GM12891 (cell line): ENCODE data around the gene ZFP42.

Experiments used
- POLR2A ChIP-seq: IDR thresholded peaks from 2 replicates; pipeline ENCODE4 v1.6.1; 2011; ENCODE audit warnings: low read depth, low read length, control low read depth
- POLR2AphosphoS5 ChIP-seq: IDR thresholded peaks from 2 replicates; pipeline ENCODE4 v1.6.1; 2011; ENCODE audit warnings: low read depth, low read length, control low read depth
- SPI1 ChIP-seq: IDR thresholded peaks from 2 replicates; pipeline ENCODE4 v1.6.1; 2011; ENCODE audit warnings: low read depth, low read length, control low read depth

- TF ChIP-seq POLR2AphosphoS5 (no peak), POLR2A (no peak), SPI1 (no peak)
These were observed 36.2 kb downstream of the ZFP42 start for GRCh38 chr4:188031751-188032150.
